Muscle layer of colon (tissue), 2 donors: ENCODE measurements around the gene ENTREP1.

Source experiments
- H3K27ac ChIP-seq: one replicate; pipeline ENCODE4 v1.7.0; 2013; ENCODE audit warnings: low read depth, mild to moderate bottlenecking, low read length, moderate library complexity
- H3K27me3 ChIP-seq, 2 donors: one replicate each; pipeline ENCODE4 v1.7.0; 2013; ENCODE audit warnings: low read length in 2 of 2, mild to moderate bottlenecking in 2 of 2; ENCODE audit not compliant: insufficient read depth in 2 of 2, control insufficient read depth in 1 of 2
- H3K36me3 ChIP-seq: one replicate; pipeline ENCODE4 v1.7.0; 2013; ENCODE audit warnings: mild to moderate bottlenecking, low read length; ENCODE audit not compliant: insufficient read depth
- H3K4me1 ChIP-seq: one replicate; pipeline ENCODE4 v1.7.0; 2013; ENCODE audit warnings: mild to moderate bottlenecking, low read length; ENCODE audit not compliant: insufficient read depth
- H3K4me3 ChIP-seq, 2 donors: one replicate each; pipeline ENCODE4 v1.7.0; 2013; ENCODE audit warnings: low read length in 2 of 2, low read depth in 1 of 2, mild to moderate bottlenecking in 1 of 2, moderate library complexity in 1 of 2
- H3K9ac ChIP-seq: one replicate; pipeline ENCODE4 v1.7.0; 2013; ENCODE audit warnings: low read length
- H3K9me3 ChIP-seq: one replicate; pipeline ENCODE4 v1.7.0; 2013; ENCODE audit warnings: mild to moderate bottlenecking, low read length
- donor health status: abdominal sarcoma.
- donor health status: Adenocarcinoma of cecum.

The ENTREP1 gene

GRCh38 chr9:69325409-69326212 lies 596 bp downstream of the ENTREP1 start:
- Histone ChIP-seq H3K9me3 (no peaks in the 10 kb centered on the region), H3K27ac (no peak overlapping the region), H3K9ac (no peak overlapping the region), H3K27me3 (no peaks in the 10 kb centered on the region), H3K4me1 (no peaks in the 10 kb centered on the region), H3K36me3 (no peaks in the 10 kb centered on the region), H3K4me3 (peak overlapping the region; percentile 68 to 80)

GRCh38 chr9:69326261-69326660 lies 1.2 kb downstream of the ENTREP1 start:
- Histone ChIP-seq H3K9ac (no peak overlapping the region), H3K9me3 (no peaks in the 10 kb centered on the region), H3K27me3 (no peaks in the 10 kb centered on the region), H3K4me1 (no peaks in the 10 kb centered on the region), H3K36me3 (no peaks in the 10 kb centered on the region), H3K27ac (no peak overlapping the region), H3K4me3 (peak overlapping the region in 1 of 2 donors; percentile 68)

GRCh38 chr9:69330580-69330979 lies 5.6 kb downstream of the ENTREP1 start:
- Histone ChIP-seq H3K9ac (no peak overlapping the region), H3K36me3 (no peaks in the 10 kb centered on the region), H3K9me3 (no peaks in the 10 kb centered on the region), H3K4me1 (no peaks in the 10 kb centered on the region), H3K4me3 (no peak overlapping the region), H3K27me3 (no peaks in the 10 kb centered on the region), H3K27ac (no peak overlapping the region)

GRCh38 chr9:69331444-69331843 lies 6.4 kb downstream of the ENTREP1 start:
- no peaks in the 10 kb centered on the region for H3K9me3 ChIP-seq
- no peak overlapping the region for H3K4me3 ChIP-seq
- H3K9ac ChIP-seq = no peak overlapping the region
- H3K27me3 ChIP-seq = no peaks in the 10 kb centered on the region
- no peak overlapping the region for H3K27ac ChIP-seq
- no peaks in the 10 kb centered on the region for H3K4me1 ChIP-seq
- H3K36me3 ChIP-seq = no peaks in the 10 kb centered on the region

- H3K9me3 ChIP-seq = no peaks in the 10 kb centered on the region
- H3K9ac ChIP-seq = no peak overlapping the region
- no peak overlapping the region for H3K27ac ChIP-seq
- H3K4me1 ChIP-seq = no peaks in the 10 kb centered on the region
- no peaks in the 10 kb centered on the region for H3K36me3 ChIP-seq
- H3K4me3 ChIP-seq = no peak overlapping the region
- H3K27me3 ChIP-seq = no peaks in the 10 kb centered on the region
These were observed 7.2 kb downstream of the ENTREP1 start for GRCh38 chr9:69332067-69332685.

- Histone ChIP-seq H3K36me3 (no peaks in the 10 kb centered on the region), H3K27ac (no peak overlapping the region), H3K4me1 (no peaks in the 10 kb centered on the region), H3K9me3 (no peaks in the 10 kb centered on the region), H3K27me3 (no peaks in the 10 kb centered on the region), H3K9ac (no peak overlapping the region), H3K4me3 (no peak overlapping the region)
These were observed 8.7 kb downstream of the ENTREP1 start for GRCh38 chr9:69333716-69334115.

GRCh38 chr9:69334317-69334716 lies 9.3 kb downstream of the ENTREP1 start:
- no peaks in the 10 kb centered on the region for H3K36me3 ChIP-seq
- H3K9me3 ChIP-seq = no peaks in the 10 kb centered on the region
- H3K4me1 ChIP-seq = no peaks in the 10 kb centered on the region
- no peaks in the 10 kb centered on the region for H3K27me3 ChIP-seq
- no peak overlapping the region for H3K9ac ChIP-seq
- H3K4me3 ChIP-seq = no peak overlapping the region
- H3K27ac ChIP-seq = no peak overlapping the region

- Histone ChIP-seq H3K4me1 (no peaks in the 10 kb centered on the region), H3K4me3 (no peak overlapping the region), H3K9ac (no peak overlapping the region), H3K27ac (no peak overlapping the region), H3K36me3 (no peaks in the 10 kb centered on the region), H3K27me3 (no peaks in the 10 kb centered on the region), H3K9me3 (no peaks in the 10 kb centered on the region)
These were observed 14.6 kb downstream of the ENTREP1 start for GRCh38 chr9:69339620-69340019.

- no peaks in the 10 kb centered on the region for H3K27me3 ChIP-seq
- H3K9me3 ChIP-seq = no peaks in the 10 kb centered on the region
- no peak overlapping the region for H3K4me3 ChIP-seq
- H3K4me1 ChIP-seq = no peaks in the 10 kb centered on the region
- H3K9ac ChIP-seq = no peak overlapping the region
- H3K27ac ChIP-seq = no peak overlapping the region
- no peaks in the 10 kb centered on the region for H3K36me3 ChIP-seq
These were observed 15.6 kb downstream of the ENTREP1 start for GRCh38 chr9:69340631-69341030.

- Histone ChIP-seq H3K9me3 (no peaks in the 10 kb centered on the region), H3K4me1 (no peaks in the 10 kb centered on the region), H3K4me3 (no peak overlapping the region), H3K9ac (no peak overlapping the region), H3K27ac (no peak overlapping the region), H3K27me3 (no peaks in the 10 kb centered on the region), H3K36me3 (no peaks in the 10 kb centered on the region)
These were observed 17.8 kb downstream of the ENTREP1 start for GRCh38 chr9:69342769-69343168.

GRCh38 chr9:69344459-69344858 lies 19.4 kb downstream of the ENTREP1 start:
- Histone ChIP-seq H3K9me3 (no peaks in the 10 kb centered on the region), H3K4me1 (no peaks in the 10 kb centered on the region), H3K36me3 (no peaks in the 10 kb centered on the region), H3K27me3 (no peaks in the 10 kb centered on the region), H3K9ac (no peak overlapping the region), H3K27ac (no peak overlapping the region), H3K4me3 (no peak overlapping the region)
